ENCODE measurements around the gene RNF144B. TPM values are rescaled to one million over a fixed set of nuclear protein-coding genes. Genes with fewer than 3 reads are reported as not detected.

Gene RNF144B
- total RNA-seq, 1 experiment from 2014 or later, result 30.7 TPM

DNA sequence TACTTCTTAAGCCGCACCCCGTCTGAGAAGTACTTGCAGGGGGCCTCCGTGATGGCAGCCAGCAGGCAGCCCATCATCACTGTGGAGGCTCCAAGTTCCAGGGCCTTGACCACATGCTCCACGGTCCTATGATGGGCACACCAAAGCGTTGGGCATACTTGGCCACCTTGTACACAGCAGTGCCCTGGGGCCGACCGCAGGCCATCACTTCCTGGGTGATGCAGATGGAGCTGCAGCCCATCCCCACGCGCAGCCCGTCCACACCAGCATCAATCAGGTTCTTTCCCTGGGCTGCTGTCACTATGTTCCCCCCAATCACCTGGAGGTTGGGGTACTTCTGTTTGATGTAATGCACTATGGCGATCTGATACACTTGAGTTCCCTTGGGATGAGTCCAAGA is 19.8 kb upstream of the RNF144B start:
- no peak for DNase-seq (ENCODE audit: low read depth)
- in situ Hi-C loops (cut with HindIII; ENCODE audit: low pct_unique_long_range_greater_than_20kb, low sequenced_read_pairs), result no loop called here

DNA sequence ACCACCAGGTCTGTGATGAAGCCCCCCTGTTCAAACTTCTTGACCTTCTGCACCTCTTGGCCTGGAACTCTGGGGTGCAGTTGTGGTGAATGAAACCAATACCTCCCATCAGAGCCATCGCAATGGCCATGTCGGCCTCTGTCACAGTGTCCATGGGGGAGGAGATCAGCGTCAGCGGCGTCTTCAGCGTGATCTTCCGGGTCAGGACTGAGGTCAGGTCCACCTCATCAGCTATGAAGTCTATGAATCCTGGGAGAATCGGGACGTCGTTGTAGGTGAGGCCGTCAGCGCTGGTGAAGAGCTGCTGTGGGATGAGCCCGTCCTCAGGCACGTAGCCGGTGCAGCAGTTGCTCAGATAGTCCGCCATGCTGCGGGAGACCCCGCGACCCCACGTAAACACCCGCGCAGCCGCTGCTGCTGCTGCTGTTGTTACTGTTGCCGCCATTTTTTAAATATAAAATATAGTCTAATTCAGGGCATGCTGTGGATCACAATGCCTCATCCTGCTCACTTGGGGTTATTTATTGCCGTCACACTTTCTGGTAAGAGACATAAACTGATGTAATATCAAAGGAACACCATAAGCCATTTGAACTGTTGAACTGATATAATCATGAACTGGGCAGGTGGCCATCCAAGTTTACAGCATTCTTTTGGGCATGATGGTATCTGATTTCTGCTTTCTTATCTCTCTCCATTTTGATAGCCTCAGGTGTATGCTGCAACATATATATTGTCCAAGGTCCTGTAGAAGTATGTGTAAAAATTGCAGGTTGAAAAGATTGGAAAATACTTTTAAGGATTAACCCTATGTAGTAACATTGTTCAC is 18.7 kb upstream of the RNF144B start:
- in situ Hi-C loops (cut with HindIII; ENCODE audit: low pct_unique_long_range_greater_than_20kb, low sequenced_read_pairs), result no loop called here
- DNase-seq (ENCODE audit: low read depth), result no peak

DNA sequence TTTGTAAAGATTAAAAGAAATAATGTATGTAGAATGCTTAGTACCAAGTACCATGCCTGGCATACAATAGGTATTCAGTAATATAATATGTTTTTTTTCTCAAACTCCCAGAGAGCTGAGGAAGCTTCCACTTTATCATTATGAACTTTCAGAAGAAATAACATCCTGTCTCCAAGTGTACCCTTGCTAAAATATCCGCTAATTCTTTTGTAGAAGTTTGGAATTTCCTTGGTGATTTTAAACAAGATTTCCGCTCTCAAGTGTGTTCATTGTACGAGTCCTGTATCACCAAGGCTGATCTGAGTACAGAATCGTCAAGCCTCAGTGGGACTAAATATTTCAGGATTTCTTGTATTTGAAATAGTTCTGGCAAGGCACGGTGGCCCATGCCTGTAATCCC is 16.1 kb upstream of the RNF144B start:
- in situ Hi-C loops (cut with HindIII; ENCODE audit: low pct_unique_long_range_greater_than_20kb, low sequenced_read_pairs), result no loop called here
- no peak for DNase-seq (ENCODE audit: low read depth)

DNA sequence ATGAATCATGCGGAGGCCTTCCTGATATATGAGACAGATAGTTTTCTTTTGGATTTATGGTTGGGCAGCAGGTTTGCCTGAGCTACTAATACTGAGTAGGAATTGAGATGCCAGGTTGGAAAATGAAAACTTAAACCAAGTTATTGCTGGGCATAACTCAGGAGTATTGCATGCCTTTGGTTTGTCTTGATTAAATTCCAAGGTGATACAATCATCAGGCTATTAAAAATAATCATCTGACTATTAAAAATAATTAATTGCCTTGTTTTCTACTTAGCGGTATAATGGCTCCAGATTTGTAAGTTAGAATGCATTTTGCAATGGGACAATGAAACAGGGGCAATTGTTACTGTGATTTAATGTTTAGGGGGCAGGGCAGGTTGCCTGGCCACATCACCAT is 15.5 kb upstream of the RNF144B start:
- DNase-seq (ENCODE audit: low read depth), result no peak
- in situ Hi-C loops (cut with HindIII; ENCODE audit: low pct_unique_long_range_greater_than_20kb, low sequenced_read_pairs), result no loop called here

DNA sequence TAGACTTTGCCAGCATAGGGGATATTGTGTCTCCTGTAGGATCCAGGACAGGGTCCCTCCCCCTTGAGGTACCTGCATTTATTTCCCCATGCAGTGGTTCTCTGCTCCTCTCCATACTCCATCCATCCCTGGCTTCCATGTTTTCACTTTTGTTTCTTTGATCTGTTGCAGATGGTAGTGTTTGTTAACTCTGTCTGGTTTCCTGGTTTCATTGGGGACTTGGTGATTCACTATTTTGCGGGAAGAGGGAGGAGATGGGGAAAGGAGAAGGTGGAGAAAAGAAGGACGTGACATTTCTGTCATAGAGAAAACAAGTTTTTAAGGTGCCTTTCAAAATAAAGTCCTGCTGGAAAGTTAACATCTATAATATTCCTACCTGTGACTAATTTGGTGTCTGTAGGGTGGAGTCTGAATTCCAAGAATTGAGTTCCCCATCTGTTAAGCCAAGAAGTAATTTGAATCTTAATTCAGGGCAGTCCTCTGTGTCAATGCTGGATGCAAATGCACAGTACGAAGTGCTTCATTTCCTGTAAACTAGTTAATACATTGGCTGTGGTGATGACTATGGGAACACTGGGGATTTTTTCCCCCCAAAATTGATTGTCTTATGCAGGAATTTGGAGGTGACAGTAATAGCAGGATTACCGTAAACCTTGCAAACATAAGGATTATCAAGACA is 6.9 kb upstream of the RNF144B start:
- in situ Hi-C loops (cut with HindIII; ENCODE audit: low pct_unique_long_range_greater_than_20kb, low sequenced_read_pairs), result loop anchor here (25.0 kb wide), 1 partner anchor 107 kb away; no protein-coding TSS in a partner anchor
- DNase-seq (ENCODE audit: low read depth), result no peak

DNA sequence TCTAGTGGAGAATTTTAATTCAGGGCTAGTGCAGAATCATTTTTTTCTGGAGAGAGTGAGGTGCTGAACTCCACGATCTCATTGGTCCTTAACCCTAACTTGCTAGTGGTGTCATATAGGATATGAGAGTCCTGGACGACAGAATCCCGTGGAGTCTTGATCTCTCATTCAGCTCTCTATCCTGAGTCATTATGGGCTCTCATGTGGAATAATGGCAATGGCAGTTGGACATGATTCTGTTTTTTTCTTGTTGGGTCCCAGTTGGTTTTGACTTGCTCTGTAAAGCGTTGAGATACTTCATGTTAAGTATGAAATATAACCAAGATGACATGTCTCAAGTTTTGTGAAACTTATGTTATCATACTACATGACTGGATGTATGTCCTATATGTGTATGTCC is 6.3 kb upstream of the RNF144B start:
- in situ Hi-C loops (cut with HindIII; ENCODE audit: low pct_unique_long_range_greater_than_20kb, low sequenced_read_pairs), result loop anchor here (25.0 kb wide), 1 partner anchor 106 kb away; no protein-coding TSS in a partner anchor
- no peak for DNase-seq (ENCODE audit: low read depth)

DNA sequence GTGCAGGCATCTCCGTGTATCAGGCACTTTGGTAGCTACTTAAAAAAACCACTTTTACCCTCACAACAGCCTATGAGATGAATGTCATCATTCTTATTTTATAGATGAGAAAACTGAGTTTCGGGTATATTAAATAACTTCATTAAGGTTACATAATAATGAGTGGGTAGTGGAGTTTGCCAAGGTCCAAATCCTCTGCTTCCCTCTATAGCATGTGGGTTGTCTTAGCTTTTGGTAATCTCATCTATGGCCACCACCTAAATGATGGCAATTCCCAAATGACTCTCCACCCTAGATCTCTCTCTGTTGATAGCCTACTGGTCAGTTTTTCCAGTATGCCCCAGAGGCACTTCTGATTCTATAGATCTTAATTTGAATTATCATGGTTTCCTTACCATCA is 3.7 kb upstream of the RNF144B start:
- DNase-seq (ENCODE audit: low read depth), result no peak
- in situ Hi-C loops (cut with HindIII; ENCODE audit: low pct_unique_long_range_greater_than_20kb, low sequenced_read_pairs), result loop anchor here (25.0 kb wide), 1 partner anchor 104 kb away; no protein-coding TSS in a partner anchor

DNA sequence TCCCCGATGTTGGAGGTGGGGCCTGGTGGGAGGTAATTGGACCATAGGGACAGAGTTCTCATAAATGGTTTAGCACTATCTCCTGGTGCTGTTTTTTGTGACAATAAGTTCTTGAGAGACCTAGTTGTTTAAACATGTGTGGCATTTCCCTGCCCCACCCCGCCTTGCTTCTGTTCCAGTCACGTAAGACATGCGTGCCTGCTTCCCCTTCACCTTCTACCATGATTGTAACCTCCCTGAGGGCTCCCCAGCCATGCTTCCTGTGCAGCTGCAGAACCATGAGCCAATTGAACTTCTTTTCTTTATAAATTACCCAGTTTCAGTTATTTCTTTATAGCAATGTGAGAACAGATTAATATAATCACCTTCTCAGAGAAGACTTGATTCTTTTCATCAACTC is 2.5 kb upstream of the RNF144B start:
- in situ Hi-C loops (cut with HindIII; ENCODE audit: low pct_unique_long_range_greater_than_20kb, low sequenced_read_pairs), result loop anchor here (25.0 kb wide), 1 partner anchor 103 kb away; no protein-coding TSS in a partner anchor
- DNase-seq (ENCODE audit: low read depth), result no peak

DNA sequence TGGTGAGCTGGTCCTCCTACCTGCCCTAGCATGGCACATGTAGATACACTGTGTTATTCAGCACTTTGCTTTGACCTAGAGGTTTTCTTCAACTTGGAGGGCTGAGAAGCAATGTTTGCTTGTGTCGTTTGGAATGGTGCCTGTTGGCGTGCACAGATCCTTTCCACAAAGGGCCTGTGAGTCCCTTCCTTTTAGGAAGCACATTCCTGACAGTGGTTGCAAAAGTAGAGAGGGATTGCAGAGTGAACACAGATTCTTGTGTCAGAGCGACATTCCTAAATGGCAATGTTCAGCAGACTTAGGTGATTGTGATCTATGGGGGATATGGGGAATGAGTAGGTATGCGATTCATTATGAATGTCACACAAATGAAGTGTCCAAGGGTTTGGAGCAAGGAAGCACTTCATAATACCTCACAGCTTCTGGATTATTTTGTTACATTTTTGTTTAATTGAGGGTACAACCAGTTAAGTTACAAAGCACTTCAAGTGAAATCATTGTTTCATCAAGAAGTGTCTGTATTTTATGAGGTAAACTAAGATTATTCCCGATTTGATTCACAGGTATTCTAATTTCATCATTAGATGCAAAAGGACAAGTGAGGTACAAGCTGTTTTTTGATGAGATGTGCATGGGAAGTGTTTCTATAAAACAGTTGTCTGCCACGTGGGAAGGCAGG is 713 bp upstream of the RNF144B start:
- in situ Hi-C loops (cut with HindIII; ENCODE audit: low pct_unique_long_range_greater_than_20kb, low sequenced_read_pairs), result loop anchor here (25.0 kb wide), 1 partner anchor 101 kb away; no protein-coding TSS in a partner anchor
- DNase-seq (ENCODE audit: low read depth), result no peak

DNA sequence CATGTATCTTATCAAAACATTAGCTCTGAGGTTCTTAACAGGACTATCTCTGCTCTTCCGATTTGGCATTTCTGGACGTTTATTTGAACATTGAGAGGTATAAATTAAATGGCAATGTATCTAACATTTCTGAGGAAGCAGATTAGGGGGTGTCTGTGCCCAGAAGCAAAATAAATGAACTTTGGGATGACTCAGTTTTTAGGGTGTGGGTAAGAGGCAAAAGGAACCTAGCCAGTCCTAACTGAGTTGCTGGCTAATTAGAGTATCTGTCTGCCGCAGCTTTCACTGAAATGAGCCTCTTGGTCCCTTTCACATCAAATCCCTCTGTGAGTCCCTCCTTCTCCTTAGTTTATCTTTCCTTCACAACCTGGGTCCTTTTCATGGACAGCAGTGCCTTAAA is 1.1 kb downstream of the RNF144B start:
- DNase-seq (ENCODE audit: low read depth), result no peak
- in situ Hi-C loops (cut with HindIII; ENCODE audit: low pct_unique_long_range_greater_than_20kb, low sequenced_read_pairs), result loop anchor here (25.0 kb wide), 1 partner anchor 99 kb away; no protein-coding TSS in a partner anchor

DNA sequence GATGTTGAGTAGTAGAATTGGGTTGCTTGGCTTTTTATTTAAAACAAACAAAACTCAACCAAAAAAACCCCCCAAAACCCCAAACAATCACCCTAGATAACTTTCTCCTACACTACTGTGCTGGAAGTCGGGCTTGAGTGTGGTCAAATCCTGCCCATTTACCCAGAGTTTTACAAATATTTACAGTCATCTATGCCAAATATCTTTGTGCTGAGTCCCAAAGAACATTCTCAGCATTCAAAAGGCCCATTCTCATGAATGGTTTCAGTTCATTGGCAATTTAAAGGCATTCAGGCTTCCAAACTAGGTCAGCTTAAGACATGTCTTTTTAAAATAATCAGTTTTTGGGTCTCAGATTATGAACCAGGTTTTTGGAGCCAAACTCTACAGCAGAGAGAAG is 1.8 kb downstream of the RNF144B start:
- no peak for DNase-seq (ENCODE audit: low read depth)
- in situ Hi-C loops (cut with HindIII; ENCODE audit: low pct_unique_long_range_greater_than_20kb, low sequenced_read_pairs), result loop anchor here (25.0 kb wide), 1 partner anchor 98 kb away; no protein-coding TSS in a partner anchor

DNA sequence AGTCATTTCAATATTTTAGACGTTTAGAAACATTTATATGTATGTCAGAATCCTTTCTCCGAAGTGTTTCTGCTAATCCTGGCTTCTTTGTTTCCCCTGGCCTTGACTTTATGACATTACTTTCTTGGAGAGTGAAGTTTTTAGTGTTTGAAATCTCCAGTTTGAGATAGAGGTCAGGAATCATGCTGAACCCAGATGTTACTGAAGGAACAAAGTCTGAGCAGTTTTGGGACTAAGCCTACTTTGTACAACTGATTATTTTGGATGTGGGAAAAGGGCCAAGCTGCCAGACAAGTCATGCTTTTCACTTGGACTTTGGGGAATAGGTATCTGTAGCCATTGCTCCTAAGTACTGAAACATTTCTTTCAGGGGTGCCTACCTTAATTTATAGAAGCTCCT is 2.3 kb downstream of the RNF144B start:
- in situ Hi-C loops (cut with HindIII; ENCODE audit: low pct_unique_long_range_greater_than_20kb, low sequenced_read_pairs), result loop anchor here (25.0 kb wide), 1 partner anchor 98 kb away; no protein-coding TSS in a partner anchor
- no peak for DNase-seq (ENCODE audit: low read depth)

DNA sequence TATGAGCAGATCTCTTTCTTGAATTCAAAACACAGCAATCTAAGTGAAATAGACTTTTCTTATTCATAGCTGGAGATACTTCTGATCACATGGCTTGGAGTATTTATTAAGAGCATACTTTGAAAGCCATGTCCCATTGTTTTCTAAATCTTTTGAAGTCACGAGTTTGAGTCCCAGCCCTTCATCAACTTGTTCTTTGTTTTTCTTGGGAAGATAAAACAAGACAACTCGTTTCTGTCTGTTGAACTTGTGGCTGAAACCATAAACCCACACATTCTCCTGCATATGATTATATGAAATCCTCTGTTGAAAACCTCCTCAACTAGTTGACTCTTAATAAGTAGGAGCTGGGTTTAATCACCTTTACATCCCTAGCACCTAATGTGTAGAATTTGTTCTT is 3.3 kb downstream of the RNF144B start:
- in situ Hi-C loops (cut with HindIII; ENCODE audit: low pct_unique_long_range_greater_than_20kb, low sequenced_read_pairs), result loop anchor here (25.0 kb wide), 1 partner anchor 97 kb away; no protein-coding TSS in a partner anchor
- peak; percentile 43 for DNase-seq (ENCODE audit: low read depth)

DNA sequence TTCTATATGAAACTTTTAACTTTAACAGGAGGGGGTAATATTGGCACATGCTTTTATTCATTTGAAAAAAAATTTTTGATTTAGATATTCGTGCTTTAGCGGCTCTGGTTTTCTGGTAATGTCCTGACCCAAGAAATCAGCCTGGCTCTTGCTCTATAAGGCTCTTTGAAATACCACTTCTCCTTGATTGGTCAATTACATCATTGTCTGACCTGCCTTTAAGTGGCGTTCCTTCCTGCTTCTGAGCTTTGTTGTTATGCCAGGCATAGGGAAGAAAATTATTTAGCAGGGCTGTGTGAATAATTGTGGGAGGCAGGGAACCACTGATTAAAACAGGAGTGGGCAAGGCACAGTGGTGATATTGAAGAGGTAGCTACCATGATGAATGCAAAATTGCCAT is 3.9 kb downstream of the RNF144B start:
- DNase-seq (ENCODE audit: low read depth), result peak; percentile 43
- in situ Hi-C loops (cut with HindIII; ENCODE audit: low pct_unique_long_range_greater_than_20kb, low sequenced_read_pairs), result loop anchor here (25.0 kb wide), 1 partner anchor 96 kb away; no protein-coding TSS in a partner anchor

DNA sequence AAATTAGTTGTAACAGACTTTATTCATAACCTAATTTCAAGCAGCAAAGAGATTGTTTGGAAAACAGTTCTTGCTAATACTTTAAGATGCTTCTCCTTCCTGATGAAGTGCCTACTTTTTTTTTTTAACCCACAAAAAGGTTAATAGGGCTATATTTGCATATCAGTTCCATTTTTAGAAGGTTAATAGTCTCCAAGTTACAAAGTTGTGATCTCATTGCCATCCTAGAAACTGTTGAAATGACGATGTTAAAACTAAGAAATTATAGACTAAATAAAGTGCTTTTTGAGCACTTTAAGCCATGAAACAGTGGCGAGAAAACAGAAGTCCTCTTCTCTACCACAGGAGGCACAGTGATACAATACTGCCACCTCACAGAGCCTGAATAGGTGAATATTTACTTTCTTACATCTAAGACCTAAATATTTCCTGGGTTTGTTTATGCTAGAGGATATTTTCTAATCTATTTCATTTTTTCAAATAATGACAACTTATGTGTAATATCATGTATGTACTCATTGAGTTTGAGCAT is 5.3 kb downstream of the RNF144B start:
- in situ Hi-C loops (cut with HindIII; ENCODE audit: low pct_unique_long_range_greater_than_20kb, low sequenced_read_pairs), result loop anchor here (25.0 kb wide), 1 partner anchor 95 kb away; no protein-coding TSS in a partner anchor
- DNase-seq (ENCODE audit: low read depth), result no peak

DNA sequence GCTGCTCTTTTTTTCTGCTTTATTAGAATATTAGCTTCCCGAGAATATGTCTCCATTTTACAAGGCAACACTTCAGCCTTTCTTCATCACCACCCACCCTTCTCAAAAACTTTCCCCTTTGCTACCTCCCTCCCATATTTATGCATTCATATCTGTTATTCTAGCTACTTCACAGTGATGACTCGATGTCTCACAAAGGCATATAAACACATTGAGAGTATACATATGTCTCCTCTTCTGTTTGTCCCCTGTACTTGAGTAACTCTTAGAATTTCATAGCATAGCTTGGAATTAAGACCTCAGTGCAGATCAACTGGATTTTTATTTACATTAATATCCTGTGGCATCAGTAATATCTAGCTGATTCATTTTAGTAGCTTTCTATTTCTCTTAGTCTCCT is 6.5 kb downstream of the RNF144B start:
- no peak for DNase-seq (ENCODE audit: low read depth)
- in situ Hi-C loops (cut with HindIII; ENCODE audit: low pct_unique_long_range_greater_than_20kb, low sequenced_read_pairs), result loop anchor here (25.0 kb wide), 1 partner anchor 94 kb away; no protein-coding TSS in a partner anchor

DNA sequence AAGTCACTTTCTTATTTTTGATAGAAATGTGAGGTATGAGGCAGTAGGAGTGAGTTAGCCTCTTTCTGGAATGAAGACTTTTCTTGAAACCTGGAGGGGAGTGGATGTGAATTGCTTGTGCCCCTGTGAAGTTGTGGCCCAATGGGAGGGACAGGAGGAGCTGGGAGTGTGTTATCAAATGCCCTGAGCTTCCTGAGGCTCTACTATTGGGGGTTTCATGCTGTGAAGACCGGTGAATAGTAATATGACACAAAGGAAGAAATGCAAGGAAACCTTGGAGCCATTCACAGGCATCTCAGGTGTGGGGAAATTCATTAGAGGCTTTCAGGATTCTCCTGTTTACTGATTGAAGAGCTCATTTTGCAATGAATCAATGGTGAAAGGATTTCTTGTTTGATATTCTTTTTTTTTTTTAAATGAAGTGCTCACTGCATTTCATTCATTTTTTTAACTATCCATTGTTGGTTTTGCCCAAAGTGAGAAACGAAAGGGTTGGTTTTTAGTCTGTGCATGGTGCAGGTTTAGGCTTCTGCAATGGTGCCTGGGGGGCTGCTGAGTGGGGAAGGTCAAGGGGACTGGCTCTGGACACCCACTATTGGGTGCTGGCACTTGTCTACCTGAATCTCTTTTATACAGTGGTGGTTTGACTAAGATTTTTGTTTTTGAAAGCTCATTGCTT is 8.2 kb downstream of the RNF144B start:
- no peak for DNase-seq (ENCODE audit: low read depth)
- in situ Hi-C loops (cut with HindIII; ENCODE audit: low pct_unique_long_range_greater_than_20kb, low sequenced_read_pairs), result loop anchor here (25.0 kb wide), 1 partner anchor 92 kb away; no protein-coding TSS in a partner anchor

DNA sequence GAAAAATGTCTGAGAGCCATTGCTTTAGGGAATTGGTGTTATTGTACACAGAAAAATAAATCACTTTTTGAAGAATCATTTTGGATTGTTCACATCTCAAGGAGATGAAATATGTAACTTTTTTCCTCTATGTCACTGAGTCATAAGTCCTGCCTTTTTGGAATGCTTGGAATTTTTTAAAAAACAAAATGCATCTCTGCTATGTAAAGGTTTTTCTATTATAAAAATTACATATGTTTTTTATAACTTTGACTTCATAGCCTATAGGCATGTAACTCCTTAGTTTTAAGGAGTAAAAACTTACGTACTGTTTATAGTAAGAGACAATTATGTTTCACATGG is 8.7 kb downstream of the RNF144B start:
- no peak for DNase-seq (ENCODE audit: low read depth)
- in situ Hi-C loops (cut with HindIII; ENCODE audit: low pct_unique_long_range_greater_than_20kb, low sequenced_read_pairs), result loop anchor here (25.0 kb wide), 1 partner anchor 91 kb away; no protein-coding TSS in a partner anchor
